ENCODE measurements around the gene QSOX2. TPM values are rescaled to one million over a fixed set of nuclear protein-coding genes. Genes with fewer than 3 reads are reported as not detected.

Gene QSOX2
- total and polyA plus RNA-seq, 12 donors: 4.6 to 9.1 (median 7.7) TPM

GRCh38 chr9:136192289-136193126 lies 53.1 kb downstream of the QSOX2 start:
- H3K27me3 ChIP-seq: peaks cover 44 to 100% (median 99%) of the 10 kb centered on the region in 7 donors
- WGBS, 2 donors: 3% methylated on average over 43 to 50 of the region's 51 CpGs
- no peak for TF ChIP-seq CTCF (IDR thresholded peaks at IDR 0.05)

GRCh38 chr9:136191960-136192286 lies 53.7 kb downstream of the QSOX2 start:
- 13 to 16% methylated on average over 9 of the region's 9 CpGs for WGBS, 2 donors
- Histone ChIP-seq H3K36me3 (no peaks in the 10 kb centered on the region), H3K27ac (no peak overlapping the region), H3K4me1 (peaks cover 0 to 4% (median 0%) of the 10 kb centered on the region in 9 donors), H3K4me3 (no peak overlapping the region), H3K27me3 (peaks cover 38 to 100% (median 99%) of the 10 kb centered on the region in 7 donors), H3K9me3 (no peaks in the 10 kb centered on the region)
- no peak for DNase-seq
- no peak for ATAC-seq
- intact Hi-C loops (cut with DNase I): no loop called here
- TF ChIP-seq CTCF (IDR thresholded peaks at IDR 0.05): no peak

More at GRCh38 chr9:136192289-136193126, 53.1 kb downstream of the QSOX2 start:
- Histone ChIP-seq H3K36me3 (no peaks in the 10 kb centered on the region), H3K27ac (no peak overlapping the region), H3K4me1 (peaks cover 0 to 4% (median 0%) of the 10 kb centered on the region in 9 donors), H3K4me3 (no peak overlapping the region), H3K9me3 (no peaks in the 10 kb centered on the region)
- DNase-seq (no peak), ATAC-seq (no peak)
- intact Hi-C loops (cut with DNase I): no loop called here

- Histone ChIP-seq H3K36me3 (no peaks in the 10 kb centered on the region), H3K4me3 (no peak overlapping the region), H3K9me3 (no peaks in the 10 kb centered on the region), H3K27me3 (peaks cover 35 to 100% (median 99%) of the 10 kb centered on the region in 7 donors), H3K4me1 (peaks cover 0 to 4% (median 0%) of the 10 kb centered on the region in 9 donors), H3K27ac (no peak overlapping the region)
- intact Hi-C loops (cut with DNase I): no loop called here
- TF ChIP-seq CTCF (IDR thresholded peaks at IDR 0.05): no peak
- DNase-seq (no peak), ATAC-seq (no peak)
- 40 to 42% methylated on average over 30 of the region's 30 CpGs for WGBS, 2 donors
Observed at GRCh38 chr9:136191099-136191959, 54.3 kb downstream of the QSOX2 start.

GRCh38 chr9:136190656-136191055 lies 55.0 kb downstream of the QSOX2 start:
- 57 to 63% methylated on average over 11 of the region's 11 CpGs for WGBS, 2 donors
- intact Hi-C loops (cut with DNase I): no loop called here
- TF ChIP-seq CTCF (IDR thresholded peaks at IDR 0.05): no peak
- H3K27ac ChIP-seq: no peak overlapping the region
- ATAC-seq (no peak), DNase-seq (no peak)
- H3K9me3 ChIP-seq: no peaks in the 10 kb centered on the region
- no peaks in the 10 kb centered on the region for H3K36me3 ChIP-seq
- H3K27me3 ChIP-seq: peaks cover 31 to 99% (median 98%) of the 10 kb centered on the region in 7 donors
- H3K4me3 ChIP-seq: no peak overlapping the region
- peaks cover 0 to 4% (median 0%) of the 10 kb centered on the region in 9 donors for H3K4me1 ChIP-seq
